NCI-H1436 treated with DMSO at 0.1 percent for 48 hours (cell line): ENCODE results near the gene NOVA2.
A peak's percentile ranks its signal among the peaks of the same experiment; 100 is the strongest.

Experiments
- DNase-seq: peaks from one replicate; lab custom pipeline; 2025; lab: John Stamatoyannopoulos, UW

Gene NOVA2

GRCh38 chr19:45973553-45974338, at the start of gene NOVA2:
Gene NOVA2 (minus strand): TSS chr19:45973865. CDS start chr19:45973351, 514 bp downstream.
- DNase-seq = peak; percentile 35

- no peak for DNase-seq
Measured at GRCh38 chr19:46023311-46023779, 49.7 kb upstream of the NOVA2 start.

- no peak for DNase-seq
Measured at GRCh38 chr19:46022431-46023310, 49.0 kb upstream of the NOVA2 start, which contains the start of gene PGLYRP1. Gene PGLYRP1 (minus strand): TSS chr19:46023053. CDS start chr19:46023021, 32 bp downstream.

- DNase-seq = no peak
Measured at GRCh38 chr19:46022061-46022430, 48.4 kb upstream of the NOVA2 start.

- DNase-seq = no peak
Measured at GRCh38 chr19:46021531-46022041, 47.9 kb upstream of the NOVA2 start.

GRCh38 chr19:46020819-46021125, 47.1 kb upstream of the NOVA2 start:
- no peak for DNase-seq

GRCh38 chr19:46019270-46019669, 45.6 kb upstream of the NOVA2 start:
- DNase-seq = no peak

GRCh38 chr19:46018729-46019251, 45.1 kb upstream of the NOVA2 start:
- no peak for DNase-seq

GRCh38 chr19:46017874-46018675, 44.4 kb upstream of the NOVA2 start:
- DNase-seq = no peak

- no peak for DNase-seq
Measured at GRCh38 chr19:46017095-46017429, 43.4 kb upstream of the NOVA2 start.

- no peak for DNase-seq
Measured at GRCh38 chr19:46016426-46017094, 42.9 kb upstream of the NOVA2 start.

GRCh38 chr19:46015687-46016425, 42.2 kb upstream of the NOVA2 start:
- DNase-seq = no peak

- no peak for DNase-seq
Measured at GRCh38 chr19:46014941-46015686, 41.4 kb upstream of the NOVA2 start.

- no peak for DNase-seq
Measured at GRCh38 chr19:46014534-46014933, 40.9 kb upstream of the NOVA2 start.

- DNase-seq = no peak
Measured at GRCh38 chr19:46009530-46010510, 36.2 kb upstream of the NOVA2 start.

GRCh38 chr19:46006411-46006810, 32.7 kb upstream of the NOVA2 start:
- DNase-seq = no peak

GRCh38 chr19:46002678-46003275, 29.1 kb upstream of the NOVA2 start:
- no peak for DNase-seq
